IMR-90 (cell line): ENCODE results near the gene SMO.

Experiments used
- CTCF ChIP-seq: conservative IDR thresholded peaks from 2 replicates; pipeline ENCODE4 v1.5.1; 2012; ENCODE audit warnings: mild to moderate bottlenecking, low read depth, low read length, improper control_type of control experiment
- ELK1 ChIP-seq: fragments of 150-350 bp; IDR thresholded peaks from 2 replicates; pipeline ENCODE4 v1.6.1; 2016; ENCODE audit warnings: low read depth, mild to moderate bottlenecking, low read length, moderate library complexity, borderline replicate concordance
- MXI1 ChIP-seq: IDR thresholded peaks from 2 replicates; pipeline ENCODE4 v1.6.1; 2012; ENCODE audit warnings: low read depth, mild to moderate bottlenecking, low read length, moderate library complexity, borderline replicate concordance
- POLR2A ChIP-seq: IDR thresholded peaks from 2 replicates; pipeline ENCODE4 v1.6.1; 2012; ENCODE audit warnings: mild to moderate bottlenecking, low read depth, low read length
- RCOR1 ChIP-seq: IDR thresholded peaks from 2 replicates; pipeline ENCODE4 v1.6.1; 2012; ENCODE audit warnings: mild to moderate bottlenecking, low read length, improper control_type of control experiment; ENCODE audit not compliant: insufficient replicate concordance
- RFX5 ChIP-seq: IDR thresholded peaks from 2 replicates; pipeline ENCODE4 v1.8.0; 2012; ENCODE audit warnings: low read depth, mild to moderate bottlenecking, low read length, moderate library complexity

- TF ChIP-seq MXI1 = no peak
- TF ChIP-seq CTCF = no peak
- TF ChIP-seq RFX5 = no peak
- no peak for TF ChIP-seq POLR2A
- TF ChIP-seq ELK1 = no peak
- TF ChIP-seq RCOR1 = no peak
Measured at GRCh38 chr7:129168231-129169021, 20.0 kb upstream of the SMO start.
